ENCODE data around the gene FOXF1. TPM values are rescaled to one million over a fixed set of nuclear protein-coding genes. Genes with fewer than 3 reads are reported as not detected.
A peak's percentile ranks its signal among the peaks of the same experiment; 100 is the strongest.

FOXF1 gene
- total and polyA plus RNA-seq, 2 of the 13 experiments (the other 11 are each of a cell fraction or from before 2014, with no cell fraction given), result not detected

DNA sequence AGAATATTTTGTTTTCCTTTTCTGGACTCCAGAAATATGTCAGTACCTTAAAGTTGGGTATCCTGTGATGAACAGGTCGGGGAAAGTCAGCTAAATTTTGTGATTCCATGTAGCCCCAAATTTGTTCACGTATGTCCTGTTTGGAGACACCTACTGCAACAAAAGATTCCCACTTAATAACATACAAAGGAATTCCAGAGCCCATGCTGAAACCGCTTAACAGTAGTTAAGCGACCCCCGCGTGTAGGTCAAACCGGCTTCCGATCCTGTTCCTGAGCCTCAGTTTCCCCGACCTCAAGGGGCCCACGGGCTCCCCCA lies 44.2 kb downstream of the FOXF1 start (continued):
- TF ChIP-seq, protein P1, sequence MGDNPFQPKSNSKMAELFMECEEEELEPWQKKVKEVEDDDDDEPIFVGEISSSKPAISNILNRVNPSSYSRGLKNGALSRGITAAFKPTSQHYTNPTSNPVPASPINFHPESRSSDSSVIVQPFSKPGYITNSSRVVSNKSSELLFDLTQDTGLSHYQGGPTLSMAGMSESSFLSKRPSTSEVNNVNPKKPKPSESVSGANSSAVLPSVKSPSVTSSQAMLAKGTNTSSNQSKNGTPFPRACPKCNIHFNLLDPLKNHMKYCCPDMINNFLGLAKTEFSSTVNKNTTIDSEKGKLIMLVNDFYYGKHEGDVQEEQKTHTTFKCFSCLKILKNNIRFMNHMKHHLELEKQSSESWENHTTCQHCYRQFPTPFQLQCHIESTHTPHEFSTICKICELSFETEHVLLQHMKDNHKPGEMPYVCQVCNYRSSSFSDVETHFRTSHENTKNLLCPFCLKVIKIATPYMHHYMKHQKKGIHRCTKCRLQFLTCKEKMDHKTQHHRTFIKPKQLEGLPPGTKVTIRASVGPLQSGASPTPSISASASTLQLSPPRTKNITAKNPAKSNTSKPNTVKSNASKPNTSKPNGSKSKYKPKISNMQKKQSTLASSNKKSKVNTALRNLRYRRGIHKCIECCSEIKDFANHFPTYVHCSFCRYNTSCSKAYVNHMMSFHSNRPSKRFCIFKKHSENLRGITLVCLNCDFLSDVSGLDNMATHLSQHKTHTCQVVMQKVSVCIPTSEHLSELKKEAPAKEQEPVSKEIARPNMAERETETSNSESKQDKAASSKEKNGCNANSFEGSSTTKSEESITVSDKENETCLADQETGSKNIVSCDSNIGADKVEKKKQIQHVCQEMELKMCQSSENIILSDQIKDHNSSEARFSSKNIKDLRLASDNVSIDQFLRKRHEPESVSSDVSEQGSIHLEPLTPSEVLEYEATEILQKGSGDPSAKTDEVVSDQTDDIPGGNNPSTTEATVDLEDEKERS (CRISPR knock-in tag; IDR thresholded peaks at IDR 0.05), result no peak
- TF ChIP-seq ZNF121 (CRISPR knock-in tag; IDR thresholded peaks at IDR 0.05) (no peak), ASH2L (IDR thresholded peaks at IDR 0.05; ENCODE audit: insufficient read length, low read depth, low read length) (no peak), KDM4B (CRISPR knock-in tag; IDR thresholded peaks at IDR 0.05) (no peak), ZBTB1 (CRISPR knock-in tag; IDR thresholded peaks at IDR 0.05; ENCODE audit: borderline replicate concordance) (no peak), ZNF253 (CRISPR knock-in tag; IDR thresholded peaks at IDR 0.05; ENCODE audit: borderline replicate concordance) (no peak), ZBTB20 (CRISPR knock-in tag; IDR thresholded peaks at IDR 0.05; ENCODE audit: borderline replicate concordance, low read depth) (0 out of 2 replicates have a peak, but pooled peaks have one; percentile 2), JUN (CRISPR knock-in tag; IDR thresholded peaks at IDR 0.05) (no peak), ZNF136 (CRISPR knock-in tag; IDR thresholded peaks at IDR 0.05; ENCODE audit: low read depth) (0 out of 2 replicates have a peak, but pooled peaks have one; percentile 24), NR1H2 (CRISPR knock-in tag; IDR thresholded peaks at IDR 0.05; ENCODE audit: borderline replicate concordance, low read depth) (0 out of 2 replicates have a peak, but pooled peaks have one; percentile 8), PITX1 (CRISPR knock-in tag; IDR thresholded peaks at IDR 0.05) (no peak), ZNF547 (CRISPR knock-in tag; IDR thresholded peaks at IDR 0.05) (no peak), ZNF563 (CRISPR knock-in tag; IDR thresholded peaks at IDR 0.05) (0 out of 2 replicates have a peak, but pooled peaks have one; percentile 4), ZNF326 (CRISPR knock-in tag; IDR thresholded peaks at IDR 0.05; ENCODE audit: borderline replicate concordance) (0 out of 2 replicates have a peak, but pooled peaks have one; percentile 8), ZNF33A (CRISPR knock-in tag; IDR thresholded peaks at IDR 0.05; ENCODE audit: borderline replicate concordance) (no peak), ZNF878 (CRISPR knock-in tag; IDR thresholded peaks at IDR 0.05) (no peak)
- TF ChIP-seq, protein P2, sequence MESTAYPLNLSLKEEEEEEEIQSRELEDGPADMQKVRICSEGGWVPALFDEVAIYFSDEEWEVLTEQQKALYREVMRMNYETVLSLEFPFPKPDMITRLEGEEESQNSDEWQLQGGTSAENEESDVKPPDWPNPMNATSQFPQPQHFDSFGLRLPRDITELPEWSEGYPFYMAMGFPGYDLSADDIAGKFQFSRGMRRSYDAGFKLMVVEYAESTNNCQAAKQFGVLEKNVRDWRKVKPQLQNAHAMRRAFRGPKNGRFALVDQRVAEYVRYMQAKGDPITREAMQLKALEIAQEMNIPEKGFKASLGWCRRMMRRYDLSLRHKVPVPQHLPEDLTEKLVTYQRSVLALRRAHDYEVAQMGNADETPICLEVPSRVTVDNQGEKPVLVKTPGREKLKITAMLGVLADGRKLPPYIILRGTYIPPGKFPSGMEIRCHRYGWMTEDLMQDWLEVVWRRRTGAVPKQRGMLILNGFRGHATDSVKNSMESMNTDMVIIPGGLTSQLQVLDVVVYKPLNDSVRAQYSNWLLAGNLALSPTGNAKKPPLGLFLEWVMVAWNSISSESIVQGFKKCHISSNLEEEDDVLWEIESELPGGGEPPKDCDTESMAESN (CRISPR knock-in tag; conservative IDR thresholded peaks at IDR 0.05), result no peak
- TF ChIP-seq, protein P3, sequence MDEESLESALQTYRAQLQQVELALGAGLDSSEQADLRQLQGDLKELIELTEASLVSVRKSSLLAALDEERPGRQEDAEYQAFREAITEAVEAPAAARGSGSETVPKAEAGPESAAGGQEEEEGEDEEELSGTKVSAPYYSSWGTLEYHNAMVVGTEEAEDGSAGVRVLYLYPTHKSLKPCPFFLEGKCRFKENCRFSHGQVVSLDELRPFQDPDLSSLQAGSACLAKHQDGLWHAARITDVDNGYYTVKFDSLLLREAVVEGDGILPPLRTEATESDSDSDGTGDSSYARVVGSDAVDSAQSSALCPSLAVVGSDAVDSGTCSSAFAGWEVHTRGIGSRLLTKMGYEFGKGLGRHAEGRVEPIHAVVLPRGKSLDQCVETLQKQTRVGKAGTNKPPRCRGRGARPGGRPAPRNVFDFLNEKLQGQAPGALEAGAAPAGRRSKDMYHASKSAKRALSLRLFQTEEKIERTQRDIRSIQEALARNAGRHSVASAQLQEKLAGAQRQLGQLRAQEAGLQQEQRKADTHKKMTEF (CRISPR knock-in tag; IDR thresholded peaks at IDR 0.05), result no peak
- TF ChIP-seq, protein P4, sequence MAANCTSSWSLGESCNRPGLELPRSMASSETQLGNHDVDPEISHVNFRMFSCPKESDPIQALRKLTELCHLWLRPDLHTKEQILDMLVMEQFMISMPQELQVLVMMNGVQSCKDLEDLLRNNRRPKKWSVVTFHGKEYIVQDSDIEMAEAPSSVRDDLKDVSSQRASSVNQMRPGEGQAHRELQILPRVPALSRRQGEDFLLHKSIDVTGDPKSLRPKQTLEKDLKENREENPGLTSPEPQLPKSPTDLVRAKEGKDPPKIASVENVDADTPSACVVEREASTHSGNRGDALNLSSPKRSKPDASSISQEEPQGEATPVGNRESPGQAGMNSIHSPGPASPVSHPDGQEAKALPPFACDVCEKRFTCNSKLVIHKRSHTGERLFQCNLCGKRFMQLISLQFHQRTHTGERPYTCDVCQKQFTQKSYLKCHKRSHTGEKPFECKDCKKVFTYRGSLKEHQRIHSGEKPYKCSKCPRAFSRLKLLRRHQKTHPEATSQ (CRISPR knock-in tag; IDR thresholded peaks at IDR 0.05; ENCODE audit: borderline replicate concordance), result no peak
- TF ChIP-seq, protein P5, sequence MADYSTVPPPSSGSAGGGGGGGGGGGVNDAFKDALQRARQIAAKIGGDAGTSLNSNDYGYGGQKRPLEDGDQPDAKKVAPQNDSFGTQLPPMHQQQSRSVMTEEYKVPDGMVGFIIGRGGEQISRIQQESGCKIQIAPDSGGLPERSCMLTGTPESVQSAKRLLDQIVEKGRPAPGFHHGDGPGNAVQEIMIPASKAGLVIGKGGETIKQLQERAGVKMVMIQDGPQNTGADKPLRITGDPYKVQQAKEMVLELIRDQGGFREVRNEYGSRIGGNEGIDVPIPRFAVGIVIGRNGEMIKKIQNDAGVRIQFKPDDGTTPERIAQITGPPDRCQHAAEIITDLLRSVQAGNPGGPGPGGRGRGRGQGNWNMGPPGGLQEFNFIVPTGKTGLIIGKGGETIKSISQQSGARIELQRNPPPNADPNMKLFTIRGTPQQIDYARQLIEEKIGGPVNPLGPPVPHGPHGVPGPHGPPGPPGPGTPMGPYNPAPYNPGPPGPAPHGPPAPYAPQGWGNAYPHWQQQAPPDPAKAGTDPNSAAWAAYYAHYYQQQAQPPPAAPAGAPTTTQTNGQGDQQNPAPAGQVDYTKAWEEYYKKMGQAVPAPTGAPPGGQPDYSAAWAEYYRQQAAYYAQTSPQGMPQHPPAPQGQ (CRISPR knock-in tag; IDR thresholded peaks at IDR 0.05; ENCODE audit: borderline replicate concordance), result peak; percentile 24; the same call in 1 of the 2 replicates

Data from HepG2 (cell line).